Naive thymus-derived CD4-positive, alpha-beta T cell (primary cell): Measurements from ENCODE around the gene SNX5. TPM values are rescaled to one million over a fixed set of nuclear protein-coding genes. Genes with fewer than 3 reads are reported as not detected.

ENCODE experiments used
- ATAC-seq: fragments of 150-1000 bp; cut with Tn5 transposase; 2 replicates; pipeline ENCODE4 v1.10.0; 2021; ENCODE audit warnings: mild to moderate bottlenecking, moderate library complexity
- CTCF ChIA-PET: fragments of 350-600 bp; sonication (Branson Sonifier 250); formaldehyde crosslinking; loops from one replicate; lab custom pipeline; 2021; ENCODE audit warnings: antibody characterized with exemption; lab: Charles Lee
- POLR2A ChIA-PET: fragments of 350-600 bp; sonication (Branson Sonifier 250); formaldehyde crosslinking; loops from one replicate; lab custom pipeline; 2021; ENCODE audit warnings: antibody characterized with exemption, inconsistent platforms; lab: Charles Lee
- DNase-seq, 9 donors: peaks; one replicate each; pipeline versions ENCODE4 v3.0.0 to v3.0.0-alpha.2; 2020 to 2022; ENCODE audit warnings: mixed read lengths in 1 of 9
- H3K27ac ChIP-seq: one replicate; pipeline ENCODE4 v1.7.0; 2013; ENCODE audit warnings: mild to moderate bottlenecking, low read depth, low read length, moderate library complexity
- H3K27me3 ChIP-seq, 2 donors: one replicate each; pipeline ENCODE4 v1.7.0; 2013; ENCODE audit warnings: low read length in 2 of 2, mild to moderate bottlenecking in 2 of 2, moderate library complexity in 2 of 2; ENCODE audit not compliant: control insufficient read depth in 2 of 2, insufficient read depth in 2 of 2
- H3K36me3 ChIP-seq, 3 experiments: 1 replicate in 2 of 3; 2 replicates in 1 of 3; pipeline ENCODE4 v1.7.0; 2013; ENCODE audit warnings: low read length in 3 of 3, mild to moderate bottlenecking in 3 of 3, moderate library complexity in 1 of 3; ENCODE audit not compliant: insufficient read depth in 3 of 3, control insufficient read depth in 2 of 3
- H3K4me1 ChIP-seq, 2 donors: one replicate each; pipeline ENCODE4 v1.7.0; 2013; ENCODE audit warnings: low read length in 2 of 2, mild to moderate bottlenecking in 2 of 2, moderate library complexity in 1 of 2; ENCODE audit not compliant: control insufficient read depth in 2 of 2, insufficient read depth in 2 of 2
- H3K4me3 ChIP-seq: 2 replicates; pipeline ENCODE4 v1.7.0; 2013; ENCODE audit warnings: mild to moderate bottlenecking, low read length
- H3K9me3 ChIP-seq, 3 experiments: 1 replicate in 2 of 3; 2 replicates in 1 of 3; pipeline ENCODE4 v1.7.0; 2013; ENCODE audit warnings: low read length in 3 of 3; ENCODE audit not compliant: control insufficient read depth in 2 of 3
- H3K27ac Mint-ChIP-seq, 9 donors: one replicate each; pipeline ENCODE4 v1.8.0; 2020 to 2022; ENCODE audit warnings: mixed read lengths in 9 of 9, mild to moderate bottlenecking in 8 of 9, moderate library complexity in 5 of 9, inconsistent platforms in 2 of 9
- H3K27me3 Mint-ChIP-seq, 5 donors: one replicate each; pipeline ENCODE4 v1.8.0; 2021 to 2022; ENCODE audit warnings: mixed read lengths in 5 of 5, mild to moderate bottlenecking in 1 of 5
- H3K36me3 Mint-ChIP-seq, 5 donors: one replicate each; pipeline ENCODE4 v1.8.0; 2020 to 2022; ENCODE audit warnings: mixed read lengths in 5 of 5, mild to moderate bottlenecking in 3 of 5, inconsistent platforms in 1 of 5
- H3K4me1 Mint-ChIP-seq, 7 donors: one replicate each; pipeline ENCODE4 v1.8.0; 2020 to 2022; ENCODE audit warnings: mixed read lengths in 7 of 7, mild to moderate bottlenecking in 3 of 7, inconsistent platforms in 1 of 7
- H3K4me3 Mint-ChIP-seq, 10 donors: one replicate each; pipeline ENCODE4 v1.8.0; 2020 to 2022; ENCODE audit warnings: mild to moderate bottlenecking in 10 of 10, mixed read lengths in 10 of 10, moderate library complexity in 6 of 10, inconsistent platforms in 2 of 10
- H3K9me3 Mint-ChIP-seq, 11 donors: one replicate each; pipeline ENCODE4 v1.8.0; 2020 to 2022; ENCODE audit warnings: mixed read lengths in 11 of 11, mild to moderate bottlenecking in 4 of 11, inconsistent platforms in 1 of 11, moderate library complexity in 1 of 11
- intact Hi-C, 2 donors: fragments of 100-400 bp; cut with micrococcal nuclease; formaldehyde crosslinking; loops; one replicate each; pipeline ENCODE4 v1.15.1; 2023
- polyA plus RNA-seq, 2 donors: library from polyadenylated mRNA; unstranded; fragments of 300-500 nt; fragmentation: Illumina TruSeq; gene quantifications; one replicate each; pipeline ENCODE4 v1.2.3, GENCODE V29; 2021
- total RNA-seq, 6 experiments: library from RNA in 5 of 6; stranded (reverse) in 5 of 6; gene quantifications; 1 replicate in 5 of 6; 2 replicates in 1 of 6; pipeline ENCODE4 v1.2.3 and lab custom pipeline; 2021 to 2026

Gene SNX5
- total and polyA plus RNA-seq, 7 experiments from 2014 or later: 40.2 to 148 (median 61.9) TPM

DNA sequence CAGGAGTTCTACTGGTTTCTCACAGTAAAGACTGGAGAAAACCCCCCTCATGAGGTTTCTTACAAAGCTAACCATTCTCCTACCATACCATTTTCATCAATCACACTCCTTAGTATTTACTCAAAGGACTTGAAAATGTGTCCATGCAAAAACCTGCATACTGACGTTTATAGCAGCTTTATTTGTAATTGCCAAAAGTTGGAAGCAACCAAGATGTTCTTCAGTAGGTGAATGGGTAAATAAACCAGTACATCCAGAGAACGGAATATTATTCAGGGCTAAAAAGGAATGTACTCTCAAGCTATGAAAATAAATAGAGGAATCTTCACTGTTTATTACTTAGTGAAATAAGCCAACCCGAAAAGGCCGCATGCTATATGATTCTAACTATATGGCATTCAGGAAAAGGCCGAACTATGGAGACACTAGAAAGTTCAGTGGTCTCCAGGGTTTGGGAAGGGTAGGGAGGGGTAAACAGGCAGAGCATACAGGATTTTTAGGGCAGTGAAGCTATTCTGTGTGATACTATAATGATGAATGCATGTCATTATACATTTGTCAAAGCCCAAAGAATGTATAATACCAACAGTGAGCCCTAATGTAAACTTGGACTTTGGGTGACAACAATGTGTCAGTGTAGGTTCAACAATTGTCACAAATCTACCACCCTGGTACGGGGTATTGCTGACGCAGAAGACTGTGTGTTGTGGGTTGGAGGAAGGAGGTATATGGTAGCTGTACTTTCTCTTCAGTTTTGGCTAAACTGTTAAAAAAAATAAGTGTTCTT lies 50.6 kb downstream of the SNX5 start:
- no peaks in the 10 kb centered on the region for H3K27me3 ChIP-seq
- Mint-ChIP-seq H3K4me3 (no peak overlapping the region), H3K4me1 (peaks cover 0 to 3% (median 0%) of the 10 kb centered on the region in 7 donors), H3K36me3 (no peaks in the 10 kb centered on the region), H3K27me3 (peaks cover 5 to 41% (median 8%) of the 10 kb centered on the region in 5 donors), H3K27ac (no peak overlapping the region), H3K9me3 (peaks cover 0 to 2% (median 0%) of the 10 kb centered on the region in 11 donors)
- ATAC-seq (no peak), DNase-seq (no peak)
- H3K27ac ChIP-seq: no peak overlapping the region
- H3K4me1 ChIP-seq: no peaks in the 10 kb centered on the region
- CTCF ChIA-PET: no interaction called here
- no peaks in the 10 kb centered on the region for H3K36me3 ChIP-seq
- intact Hi-C loops: no loop called here
- H3K9me3 ChIP-seq: no peaks in the 10 kb centered on the region
- POLR2A ChIA-PET: interaction anchor here (0.6 kb wide), 1 partner anchor 13 kb away, joined by 4 read pairs; no protein-coding TSS in a partner anchor
- H3K4me3 ChIP-seq: no peak overlapping the region

DNA sequence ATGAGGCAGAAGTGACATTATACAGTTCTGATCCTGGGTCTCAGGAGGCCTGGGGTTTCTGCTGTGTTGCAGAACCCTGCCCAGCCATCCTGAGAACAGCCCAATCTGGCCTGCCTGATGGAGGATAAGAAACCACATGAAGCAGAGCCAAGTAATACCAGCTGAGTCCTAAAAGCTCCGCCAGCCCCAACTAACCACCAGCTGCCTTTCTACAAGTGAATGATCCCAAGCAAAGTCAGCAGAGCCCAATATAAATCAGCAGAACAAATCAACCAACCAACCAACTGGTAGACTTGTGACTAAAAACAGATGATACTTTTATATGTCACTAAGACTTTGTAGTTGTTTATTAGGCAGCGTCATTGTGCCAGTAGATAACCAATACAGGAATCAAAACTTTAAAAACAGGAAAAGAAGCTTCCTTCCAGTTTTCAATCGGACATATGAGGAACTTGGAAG lies 52.1 kb downstream of the SNX5 start:
- peaks cover 0 to 3% (median 0%) of the 10 kb centered on the region in 7 donors for H3K4me1 Mint-ChIP-seq
- Histone ChIP-seq H3K4me1 (no peaks in the 10 kb centered on the region), H3K27me3 (no peaks in the 10 kb centered on the region), H3K9me3 (no peaks in the 10 kb centered on the region), H3K36me3 (no peaks in the 10 kb centered on the region), H3K27ac (no peak overlapping the region), H3K4me3 (no peak overlapping the region)
- H3K36me3 Mint-ChIP-seq: no peaks in the 10 kb centered on the region
- intact Hi-C loops: no loop called here
- ChIA-PET CTCF (no interaction called here), POLR2A (no interaction called here)
- H3K4me3 Mint-ChIP-seq: no peak overlapping the region
- H3K27me3 Mint-ChIP-seq: peaks cover 11 to 46% (median 13%) of the 10 kb centered on the region in 5 donors
- peaks cover 0 to 2% (median 0%) of the 10 kb centered on the region in 11 donors for H3K9me3 Mint-ChIP-seq
- no peak overlapping the region for H3K27ac Mint-ChIP-seq
- ATAC-seq: peak; percentile 22
- no peak for DNase-seq

DNA sequence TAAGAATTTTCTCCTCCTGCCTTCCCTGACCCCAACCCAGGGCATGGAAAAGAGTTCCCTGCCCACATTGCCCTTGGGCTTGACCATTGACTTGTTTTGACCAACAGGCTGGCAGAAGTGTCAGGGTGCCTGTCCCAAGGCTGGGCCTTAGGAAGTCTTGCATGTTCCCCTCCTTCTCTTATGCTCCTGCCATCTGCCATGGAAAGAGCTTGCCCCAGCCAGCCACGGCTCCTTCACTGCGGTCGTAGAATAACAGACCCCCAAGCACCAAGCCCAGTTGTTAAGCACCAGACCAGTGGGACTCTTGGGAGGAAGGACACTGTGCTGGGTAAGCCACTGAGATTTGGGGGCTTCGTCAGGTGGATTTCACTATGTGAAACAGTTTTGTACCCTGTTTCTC lies 53.6 kb downstream of the SNX5 start:
- CTCF ChIA-PET: no interaction called here
- Histone ChIP-seq H3K9me3 (no peaks in the 10 kb centered on the region), H3K36me3 (no peaks in the 10 kb centered on the region), H3K27me3 (no peaks in the 10 kb centered on the region), H3K27ac (no peak overlapping the region), H3K4me3 (no peak overlapping the region), H3K4me1 (no peaks in the 10 kb centered on the region)
- Mint-ChIP-seq H3K27me3 (peaks cover 16 to 49% (median 20%) of the 10 kb centered on the region in 5 donors), H3K9me3 (peaks cover 0 to 2% (median 0%) of the 10 kb centered on the region in 11 donors), H3K36me3 (no peaks in the 10 kb centered on the region), H3K4me3 (no peak overlapping the region), H3K27ac (no peak overlapping the region), H3K4me1 (peaks cover 0 to 3% (median 0%) of the 10 kb centered on the region in 7 donors)
- POLR2A ChIA-PET: no interaction called here
- DNase-seq (no peak), ATAC-seq (no peak)
- intact Hi-C loops: no loop called here

DNA sequence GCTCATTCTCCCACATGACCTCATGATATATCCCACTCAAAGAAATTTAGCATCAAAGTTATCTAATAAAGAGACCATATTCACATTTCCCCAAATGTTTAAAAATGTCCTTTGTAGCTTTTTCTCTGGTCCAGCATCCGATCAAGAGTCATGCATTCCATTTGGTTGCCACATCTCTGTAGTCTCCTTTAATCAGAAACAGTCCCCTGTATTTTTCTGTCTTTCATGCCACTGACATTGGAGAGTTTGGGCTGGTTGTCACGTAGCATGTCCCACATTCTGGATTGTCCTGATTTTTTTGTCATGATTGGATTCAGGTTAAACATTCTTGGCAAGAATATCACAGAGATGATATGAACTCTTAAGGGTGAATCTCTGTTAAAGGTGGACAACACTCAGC lies 55.7 kb downstream of the SNX5 start:
- Histone ChIP-seq H3K4me1 (no peaks in the 10 kb centered on the region), H3K9me3 (no peaks in the 10 kb centered on the region), H3K36me3 (no peaks in the 10 kb centered on the region), H3K4me3 (no peak overlapping the region), H3K27me3 (no peaks in the 10 kb centered on the region), H3K27ac (no peak overlapping the region)
- H3K27me3 Mint-ChIP-seq: peaks cover 16 to 46% (median 21%) of the 10 kb centered on the region in 5 donors
- DNase-seq: no peak
- intact Hi-C loops: no loop called here
- H3K36me3 Mint-ChIP-seq: no peaks in the 10 kb centered on the region
- ChIA-PET CTCF (no interaction called here), POLR2A (no interaction called here)
- H3K4me1 Mint-ChIP-seq: peaks cover 0 to 3% (median 0%) of the 10 kb centered on the region in 7 donors
- no peak for ATAC-seq
- no peak overlapping the region for H3K4me3 Mint-ChIP-seq
- H3K27ac Mint-ChIP-seq: no peak overlapping the region
- H3K9me3 Mint-ChIP-seq: peaks cover 0 to 2% (median 0%) of the 10 kb centered on the region in 11 donors

- Mint-ChIP-seq H3K4me1 (peaks cover 0 to 3% (median 0%) of the 10 kb centered on the region in 7 donors), H3K36me3 (no peaks in the 10 kb centered on the region), H3K27ac (no peak overlapping the region), H3K4me3 (no peak overlapping the region), H3K9me3 (peaks cover 0 to 2% (median 0%) of the 10 kb centered on the region in 11 donors), H3K27me3 (peaks cover 16 to 37% (median 21%) of the 10 kb centered on the region in 5 donors)
- CTCF ChIA-PET: no interaction called here
- no peaks in the 10 kb centered on the region for H3K36me3 ChIP-seq
- no peaks in the 10 kb centered on the region for H3K27me3 ChIP-seq
- no peaks in the 10 kb centered on the region for H3K9me3 ChIP-seq
- intact Hi-C loops: no loop called here
- no peak overlapping the region for H3K4me3 ChIP-seq
- no peak for DNase-seq
- H3K27ac ChIP-seq: no peak overlapping the region
- POLR2A ChIA-PET: no interaction called here
- H3K4me1 ChIP-seq: no peaks in the 10 kb centered on the region
- ATAC-seq: no peak
Measured at GRCh38 chr20:17911927-17912326, 56.7 kb downstream of the SNX5 start.

DNA sequence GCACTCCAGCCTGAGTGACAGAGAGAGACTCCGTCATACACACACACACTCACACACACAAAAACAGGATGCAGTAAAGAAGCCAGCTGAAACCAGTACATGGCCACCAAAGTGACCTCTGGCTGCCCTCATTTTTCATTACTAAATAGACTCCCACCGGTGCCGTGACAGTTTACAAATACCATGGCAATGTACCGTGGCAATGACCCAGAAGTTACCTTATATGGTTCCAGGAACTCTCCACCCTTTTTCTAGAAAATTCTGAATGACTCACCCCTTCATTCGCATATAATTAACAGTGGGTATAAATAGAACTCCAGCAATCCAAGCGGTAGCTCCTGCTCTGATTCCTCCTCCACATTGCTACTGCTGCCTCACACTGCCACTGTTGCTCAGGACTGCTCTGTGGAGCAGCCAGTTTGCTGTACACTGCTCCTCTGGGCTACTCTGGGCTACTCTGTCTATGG lies 57.7 kb downstream of the SNX5 start:
- H3K36me3 ChIP-seq: no peaks in the 10 kb centered on the region
- ATAC-seq (peak; percentile 51), DNase-seq (no peak)
- no peak overlapping the region for H3K27ac Mint-ChIP-seq
- no peak overlapping the region for H3K4me3 Mint-ChIP-seq
- H3K27ac ChIP-seq: no peak overlapping the region
- H3K4me3 ChIP-seq: no peak overlapping the region
- H3K36me3 Mint-ChIP-seq: no peaks in the 10 kb centered on the region
- CTCF ChIA-PET: no interaction called here
- peaks cover 16 to 34% (median 21%) of the 10 kb centered on the region in 5 donors for H3K27me3 Mint-ChIP-seq
- H3K4me1 ChIP-seq: no peaks in the 10 kb centered on the region
- peaks cover 0 to 2% (median 0%) of the 10 kb centered on the region in 11 donors for H3K9me3 Mint-ChIP-seq
- no peaks in the 10 kb centered on the region for H3K9me3 ChIP-seq
- POLR2A ChIA-PET: no interaction called here
- H3K27me3 ChIP-seq: no peaks in the 10 kb centered on the region
- no peaks in the 10 kb centered on the region for H3K4me1 Mint-ChIP-seq
- intact Hi-C loops: no loop called here
